Pulmonary artery endothelial cell (primary cell): ENCODE data around the gene QRICH2. TPM values are rescaled to one million over a fixed set of nuclear protein-coding genes. Genes with fewer than 3 reads are reported as not detected.
"Not testable (repeated sequence)": the region's sequence is repeated elsewhere in the genome, so short reads cannot be mapped to it uniquely, and the experiment has no call there.

Experiments
- DNase-seq: peaks from one replicate; pipeline ENCODE4 v3.0.0-alpha.2; 2011; ENCODE audit warnings: low read depth, low spot score
- total RNA-seq: library from RNA; depleted of rRNA; stranded (reverse); fragments of >200 nt; gene quantifications from 2 replicates; pipeline ENCODE4 v1.2.3, GENCODE V29; 2014

Gene QRICH2
- total RNA-seq, 1 donor from 2014 or later: 1.8 TPM

- DNase-seq: no peak
Measured at GRCh38 chr17:76250141-76250540, 57.9 kb downstream of the QRICH2 start.

- no peak for DNase-seq
Measured at GRCh38 chr17:76248013-76248782, 59.9 kb downstream of the QRICH2 start.

GRCh38 chr17:76247304-76247703, 60.8 kb downstream of the QRICH2 start:
- DNase-seq: no peak

GRCh38 chr17:76246080-76247066, 61.7 kb downstream of the QRICH2 start:
- no peak for DNase-seq

GRCh38 chr17:76244721-76245120, 63.4 kb downstream of the QRICH2 start:
- not testable (repeated sequence) for DNase-seq

GRCh38 chr17:76243826-76244679, 64.0 kb downstream of the QRICH2 start:
- no peak for DNase-seq

- no peak for DNase-seq
Measured at GRCh38 chr17:76241691-76242255, 66.3 kb downstream of the QRICH2 start.

- DNase-seq: no peak
Measured at GRCh38 chr17:76241204-76241538, 66.9 kb downstream of the QRICH2 start.

GRCh38 chr17:76240461-76241203, 67.4 kb downstream of the QRICH2 start, which contains the start of gene RNF157:
TSS of gene RNF157 (minus strand) at chr17:76240493. CDS start at chr17:76240240, 253 bp downstream.
- DNase-seq: no peak

GRCh38 chr17:76239538-76240274, 68.4 kb downstream of the QRICH2 start:
- no peak for DNase-seq

GRCh38 chr17:76238847-76239537, 69.1 kb downstream of the QRICH2 start:
- DNase-seq: no peak

- no peak for DNase-seq
Measured at GRCh38 chr17:76237859-76238313, 70.2 kb downstream of the QRICH2 start.

GRCh38 chr17:76236603-76237002, 71.5 kb downstream of the QRICH2 start:
- no peak for DNase-seq

- no peak for DNase-seq
Measured at GRCh38 chr17:76235883-76236282, 72.2 kb downstream of the QRICH2 start.

- no peak for DNase-seq
Measured at GRCh38 chr17:76234354-76234679, 73.8 kb downstream of the QRICH2 start.

GRCh38 chr17:76233588-76234353, 74.3 kb downstream of the QRICH2 start:
- no peak for DNase-seq

- DNase-seq: no peak
Measured at GRCh38 chr17:76232342-76232741, 75.7 kb downstream of the QRICH2 start.

- DNase-seq: not testable (repeated sequence)
Measured at GRCh38 chr17:76226749-76227148, 81.3 kb downstream of the QRICH2 start.
